OCI-LY3 (cell line): ENCODE measurements around the gene RNF128.

ENCODE experiments used
- H2AFZ ChIP-seq: fragments of 200-600, 300-600 bp; shearing (Covaris generic); 2 replicates; pipeline ENCODE4 v1.6.0; 2014; ENCODE audit warnings: antibody characterized with exemption, low read depth, low read length
- H3K27ac ChIP-seq: fragments of 200-600, 300-600 bp; sonication (generic); 2 replicates; pipeline ENCODE4 v1.5.1; 2014; ENCODE audit warnings: mild to moderate bottlenecking, low read length, moderate library complexity, mixed read lengths
- H3K27me3 ChIP-seq: fragments of 200-600, 300-600 bp; sonication (generic); 2 replicates; pipeline ENCODE4 v1.6.1; 2014; ENCODE audit warnings: low read depth, low read length, mixed read lengths
- H3K36me3 ChIP-seq: fragments of 200-600, 300-600 bp; sonication (generic); replicated peaks from 2 replicates; pipeline ENCODE3; 2014; ENCODE audit warnings: low read depth, low read length, mixed read lengths
- H3K4me1 ChIP-seq: fragments of 300-600, 200-600 bp; sonication (generic); 2 replicates; pipeline ENCODE4 v1.6.1; 2014; ENCODE audit warnings: low read length, mixed read lengths
- H3K4me2 ChIP-seq: fragments of 200-600, 300-600 bp; sonication (generic); 2 replicates; pipeline ENCODE4 v1.6.1; 2014; ENCODE audit warnings: low read length, mixed read lengths
- H3K4me3 ChIP-seq: fragments of 300-600, 200-600 bp; sonication (generic); 2 replicates; pipeline ENCODE4 v1.5.1; 2014; ENCODE audit warnings: antibody characterized with exemption, mild to moderate bottlenecking, low read length, moderate library complexity
- H3K79me2 ChIP-seq: fragments of 300-600, 200-600 bp; shearing (Covaris generic); 2 replicates; pipeline ENCODE4 v1.6.1; 2014; ENCODE audit warnings: mild to moderate bottlenecking, low read length, mixed read lengths
- H3K9ac ChIP-seq: fragments of 300-600, 200-600 bp; shearing (Covaris generic); 2 replicates; pipeline ENCODE4 v1.6.0; 2014; ENCODE audit warnings: mild to moderate bottlenecking, low read length, moderate library complexity
- H3K9me3 ChIP-seq: fragments of 200-600, 300-600 bp; shearing (Covaris generic); 2 replicates; pipeline ENCODE4 v1.6.1; 2014; ENCODE audit warnings: low read length, mixed read lengths; ENCODE audit not compliant: insufficient read depth
- H4K20me1 ChIP-seq: fragments of 200-600, 300-600 bp; sonication (generic); 2 replicates; pipeline ENCODE4 v1.6.1; 2016; ENCODE audit warnings: low read length, mixed read lengths; ENCODE audit not compliant: insufficient read depth
- EZH2phosphoT487 ChIP-seq: fragments of 200-600 bp; shearing (Covaris generic); IDR thresholded peaks from 2 replicates; pipeline ENCODE4 v1.6.1; 2018; ENCODE audit warnings: antibody characterized with exemption, mixed run types, low read depth
- TF ChIP-seq, protein P1 (sequence below): fragments of 200-600, 300-600 bp; sonication (generic); IDR thresholded peaks from 2 replicates; pipeline ENCODE4 v1.5.1; 2014; ENCODE audit warnings: antibody characterized with exemption, low read length, low read depth

Gene RNF128

DNA sequence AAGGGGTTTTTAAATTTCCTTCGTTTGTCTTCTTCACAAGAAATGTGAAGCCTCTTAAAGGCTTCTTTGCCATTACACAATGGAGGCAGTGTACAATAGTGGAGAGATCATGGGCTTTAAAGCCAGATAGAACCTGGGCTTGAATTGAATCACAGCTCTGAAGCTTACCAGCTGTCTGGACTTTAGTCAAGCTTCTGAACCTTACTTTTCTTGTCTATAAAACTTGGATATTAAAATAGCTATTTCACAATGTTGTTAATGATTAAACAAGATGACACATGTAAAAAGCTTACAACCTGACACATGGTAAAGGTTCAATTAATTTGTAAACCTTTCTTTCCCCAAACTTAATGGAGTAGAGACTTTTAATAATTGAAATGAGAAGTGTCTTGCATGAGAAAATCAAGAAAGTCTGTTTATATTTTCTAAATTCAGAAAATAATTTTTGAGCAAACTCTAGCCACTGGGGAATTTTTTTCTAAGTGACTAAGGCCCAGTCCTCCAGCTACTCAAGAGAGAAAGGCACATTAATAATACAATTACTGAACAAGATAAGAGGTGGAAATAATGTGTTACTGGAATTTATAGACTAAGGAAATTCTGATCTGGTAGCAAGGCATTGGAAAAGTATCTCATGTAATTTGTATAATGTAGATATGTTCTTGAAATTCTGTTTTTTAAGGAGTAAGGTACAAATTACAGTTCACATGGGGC, 54.3 kb downstream of the RNF128 start:
- Histone ChIP-seq H3K4me3 (no peak overlapping the region), H3K9ac (no peak overlapping the region), H3K36me3 (no peaks in the 10 kb centered on the region), H3K9me3 (no peaks in the 10 kb centered on the region), H3K4me2 (no peak overlapping the region), H3K79me2 (no peaks in the 10 kb centered on the region), H4K20me1 (no peaks in the 10 kb centered on the region), H2AFZ (no peak overlapping the region), H3K27me3 (no peaks in the 10 kb centered on the region), H3K4me1 (no peaks in the 10 kb centered on the region), H3K27ac (no peak overlapping the region)
- no peak for TF ChIP-seq EZH2phosphoT487
- TF ChIP-seq, protein P1, sequence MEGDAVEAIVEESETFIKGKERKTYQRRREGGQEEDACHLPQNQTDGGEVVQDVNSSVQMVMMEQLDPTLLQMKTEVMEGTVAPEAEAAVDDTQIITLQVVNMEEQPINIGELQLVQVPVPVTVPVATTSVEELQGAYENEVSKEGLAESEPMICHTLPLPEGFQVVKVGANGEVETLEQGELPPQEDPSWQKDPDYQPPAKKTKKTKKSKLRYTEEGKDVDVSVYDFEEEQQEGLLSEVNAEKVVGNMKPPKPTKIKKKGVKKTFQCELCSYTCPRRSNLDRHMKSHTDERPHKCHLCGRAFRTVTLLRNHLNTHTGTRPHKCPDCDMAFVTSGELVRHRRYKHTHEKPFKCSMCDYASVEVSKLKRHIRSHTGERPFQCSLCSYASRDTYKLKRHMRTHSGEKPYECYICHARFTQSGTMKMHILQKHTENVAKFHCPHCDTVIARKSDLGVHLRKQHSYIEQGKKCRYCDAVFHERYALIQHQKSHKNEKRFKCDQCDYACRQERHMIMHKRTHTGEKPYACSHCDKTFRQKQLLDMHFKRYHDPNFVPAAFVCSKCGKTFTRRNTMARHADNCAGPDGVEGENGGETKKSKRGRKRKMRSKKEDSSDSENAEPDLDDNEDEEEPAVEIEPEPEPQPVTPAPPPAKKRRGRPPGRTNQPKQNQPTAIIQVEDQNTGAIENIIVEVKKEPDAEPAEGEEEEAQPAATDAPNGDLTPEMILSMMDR = no peak

DNA sequence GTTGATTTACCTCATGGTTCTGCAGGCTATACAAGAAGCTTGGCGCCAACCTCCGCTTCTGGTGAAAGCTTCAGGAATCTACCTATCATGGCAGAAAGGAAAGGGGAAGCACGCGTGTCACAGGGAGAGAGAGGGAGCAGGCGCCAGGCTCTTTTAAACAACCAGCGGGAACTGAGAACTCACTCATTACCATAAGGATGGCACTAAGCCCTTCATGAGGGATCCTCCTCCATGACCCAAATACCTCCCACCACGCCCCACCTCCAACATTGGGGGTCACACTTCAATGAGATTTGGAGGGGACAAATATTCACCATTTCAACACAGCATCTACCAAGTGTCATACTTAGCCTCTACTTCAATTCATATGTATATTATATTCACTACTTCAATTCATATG, 57.2 kb downstream of the RNF128 start:
- Histone ChIP-seq H3K79me2 (no peaks in the 10 kb centered on the region), H3K27ac (no peak overlapping the region), H3K27me3 (no peaks in the 10 kb centered on the region), H3K4me1 (no peaks in the 10 kb centered on the region), H3K9me3 (no peaks in the 10 kb centered on the region), H4K20me1 (no peaks in the 10 kb centered on the region), H3K36me3 (no peaks in the 10 kb centered on the region), H3K4me2 (no peak overlapping the region), H2AFZ (no peak overlapping the region), H3K4me3 (no peak overlapping the region), H3K9ac (no peak overlapping the region)
- TF ChIP-seq, protein P1 = no peak
- no peak for TF ChIP-seq EZH2phosphoT487

DNA sequence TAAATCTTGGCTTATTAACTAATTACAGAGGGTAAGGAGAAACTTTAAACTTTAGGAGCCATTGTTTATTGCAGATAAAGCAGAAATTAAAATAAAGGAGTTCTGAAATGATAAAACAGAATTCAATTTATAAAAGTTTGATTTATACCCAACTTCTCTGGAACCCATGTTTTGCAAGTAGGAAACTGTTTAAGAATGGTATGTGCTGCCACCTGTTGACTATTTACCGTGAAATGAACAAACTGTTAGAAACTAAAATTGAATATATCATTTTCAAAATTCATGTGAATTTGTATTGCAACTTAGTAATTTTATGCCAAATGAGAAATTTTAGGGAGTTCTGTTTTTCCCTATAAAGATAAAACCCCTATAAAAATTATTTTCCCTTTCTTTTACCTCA, 65.0 kb downstream of the RNF128 start:
- peaks cover 17% of the 10 kb centered on the region for H3K4me1 ChIP-seq
- H3K4me3 ChIP-seq = no peak overlapping the region
- no peak overlapping the region for H3K27ac ChIP-seq
- H3K79me2 ChIP-seq = no peaks in the 10 kb centered on the region
- H2AFZ ChIP-seq = no peak overlapping the region
- H3K4me2 ChIP-seq = no peak overlapping the region
- H3K9ac ChIP-seq = no peak overlapping the region
- TF ChIP-seq, protein P1 = peak; percentile 52
- TF ChIP-seq EZH2phosphoT487 = no peak
- no peaks in the 10 kb centered on the region for H4K20me1 ChIP-seq
- H3K27me3 ChIP-seq = no peaks in the 10 kb centered on the region
- no peaks in the 10 kb centered on the region for H3K36me3 ChIP-seq
- no peaks in the 10 kb centered on the region for H3K9me3 ChIP-seq

DNA sequence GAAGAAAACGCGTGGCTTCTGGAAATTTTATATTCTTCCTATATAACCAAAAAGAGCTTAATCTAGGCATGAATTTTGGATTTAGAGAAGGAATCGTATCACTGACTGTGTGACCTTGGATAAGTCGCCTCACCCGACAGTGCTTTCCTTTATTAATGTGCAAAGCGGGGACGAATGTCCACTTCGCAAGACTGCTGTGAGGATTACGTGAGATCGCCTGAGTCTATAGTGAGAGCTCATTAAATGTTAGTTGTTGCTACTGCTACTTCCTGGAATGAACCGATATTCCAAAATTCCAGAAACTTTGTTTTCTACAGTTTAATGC, 75.5 kb downstream of the RNF128 start:
- peaks cover 4% of the 10 kb centered on the region; the same call in 1 of the 2 replicates for H3K4me1 ChIP-seq
- no peaks in the 10 kb centered on the region for H4K20me1 ChIP-seq
- H3K4me3 ChIP-seq = no peak overlapping the region
- H2AFZ ChIP-seq = no peak overlapping the region
- no peaks in the 10 kb centered on the region for H3K9me3 ChIP-seq
- no peaks in the 10 kb centered on the region for H3K36me3 ChIP-seq
- H3K79me2 ChIP-seq = no peaks in the 10 kb centered on the region
- H3K27ac ChIP-seq = no peak overlapping the region
- no peak overlapping the region for H3K4me2 ChIP-seq
- no peak for TF ChIP-seq EZH2phosphoT487
- TF ChIP-seq, protein P1 = no peak
- no peak overlapping the region for H3K9ac ChIP-seq
- no peaks in the 10 kb centered on the region for H3K27me3 ChIP-seq
